ENCODE results near the gene BNC2.

BNC2 gene

GRCh38 chr9:16676519-16676918 is 194.0 kb downstream of the BNC2 start:
- no peaks in the 10 kb centered on the region for H3K4me1 ChIP-seq (ENCODE audit: insufficient read depth, low read length, severe bottlenecking)
- no peaks in the 10 kb centered on the region for H3K9me2 ChIP-seq (ENCODE audit: low read depth, low read length)
- no peaks in the 10 kb centered on the region for H4K20me1 ChIP-seq (ENCODE audit: insufficient read depth, low read length)
- no peak overlapping the region for H3K4me2 ChIP-seq (ENCODE audit: low read length)
- no peaks in the 10 kb centered on the region for H3K36me3 ChIP-seq (ENCODE audit: insufficient read depth, low read length)
- TF ChIP-seq EZH2 (IDR thresholded peaks at IDR 0.05; ENCODE audit: borderline replicate concordance, low read length) (no peak), CTCF (IDR thresholded peaks at IDR 0.05; ENCODE audit: low read length) (no peak)
- no peak overlapping the region for H3K9ac ChIP-seq (ENCODE audit: low read length)
- H3K27me3 ChIP-seq (ENCODE audit: insufficient read depth, low read length): no peaks in the 10 kb centered on the region
- no peaks in the 10 kb centered on the region for H3K79me2 ChIP-seq (ENCODE audit: insufficient read depth, low read length)
- no peak overlapping the region for H2AFZ ChIP-seq (ENCODE audit: low read length)
- no peak overlapping the region for H3K27ac ChIP-seq (ENCODE audit: low read depth, low read length, poor library complexity, severe bottlenecking)
- H3K4me3 ChIP-seq (ENCODE audit: low read depth, low read length, poor library complexity, severe bottlenecking): no peak overlapping the region
- H3K9me3 ChIP-seq (ENCODE audit: low read length): no peaks in the 10 kb centered on the region
- no peaks in the 10 kb centered on the region for H3F3A ChIP-seq (ENCODE audit: insufficient read depth, low read length)

GRCh38 chr9:16675131-16675530 is 195.3 kb downstream of the BNC2 start:
- Histone ChIP-seq H4K20me1 (ENCODE audit: insufficient read depth, low read length) (no peaks in the 10 kb centered on the region), H3K27me3 (ENCODE audit: insufficient read depth, low read length) (no peaks in the 10 kb centered on the region), H3F3A (ENCODE audit: insufficient read depth, low read length) (no peaks in the 10 kb centered on the region), H3K27ac (ENCODE audit: low read depth, low read length, poor library complexity, severe bottlenecking) (no peak overlapping the region), H3K9ac (ENCODE audit: low read length) (no peak overlapping the region), H3K36me3 (ENCODE audit: insufficient read depth, low read length) (no peaks in the 10 kb centered on the region), H3K9me3 (ENCODE audit: low read length) (no peaks in the 10 kb centered on the region), H3K4me1 (ENCODE audit: insufficient read depth, low read length, severe bottlenecking) (no peaks in the 10 kb centered on the region), H3K4me3 (ENCODE audit: low read depth, low read length, poor library complexity, severe bottlenecking) (no peak overlapping the region), H3K4me2 (ENCODE audit: low read length) (no peak overlapping the region), H3K9me2 (ENCODE audit: low read depth, low read length) (no peaks in the 10 kb centered on the region), H3K79me2 (ENCODE audit: insufficient read depth, low read length) (no peaks in the 10 kb centered on the region), H2AFZ (ENCODE audit: low read length) (no peak overlapping the region)
- TF ChIP-seq CTCF (IDR thresholded peaks at IDR 0.05; ENCODE audit: low read length) (no peak), EZH2 (IDR thresholded peaks at IDR 0.05; ENCODE audit: borderline replicate concordance, low read length) (no peak)

GRCh38 chr9:16673171-16673570 is 197.3 kb downstream of the BNC2 start:
- Histone ChIP-seq H3K4me1 (ENCODE audit: insufficient read depth, low read length, severe bottlenecking) (no peaks in the 10 kb centered on the region), H3K4me3 (ENCODE audit: low read depth, low read length, poor library complexity, severe bottlenecking) (no peak overlapping the region), H3K9me2 (ENCODE audit: low read depth, low read length) (no peaks in the 10 kb centered on the region), H3K79me2 (ENCODE audit: insufficient read depth, low read length) (no peaks in the 10 kb centered on the region), H3K9ac (ENCODE audit: low read length) (no peak overlapping the region), H3K27ac (ENCODE audit: low read depth, low read length, poor library complexity, severe bottlenecking) (no peak overlapping the region), H4K20me1 (ENCODE audit: insufficient read depth, low read length) (no peaks in the 10 kb centered on the region), H2AFZ (ENCODE audit: low read length) (no peak overlapping the region), H3K4me2 (ENCODE audit: low read length) (no peak overlapping the region), H3F3A (ENCODE audit: insufficient read depth, low read length) (no peaks in the 10 kb centered on the region), H3K9me3 (ENCODE audit: low read length) (no peaks in the 10 kb centered on the region), H3K36me3 (ENCODE audit: insufficient read depth, low read length) (no peaks in the 10 kb centered on the region), H3K27me3 (ENCODE audit: insufficient read depth, low read length) (no peaks in the 10 kb centered on the region)
- no peak for TF ChIP-seq EZH2 (IDR thresholded peaks at IDR 0.05; ENCODE audit: borderline replicate concordance, low read length)
- no peak for TF ChIP-seq CTCF (IDR thresholded peaks at IDR 0.05; ENCODE audit: low read length)
